K562 (cell line): ENCODE measurements around the gene STX1B. TPM values are rescaled to one million over a fixed set of nuclear protein-coding genes. Genes with fewer than 3 reads are reported as not detected.

Source experiments
- ATAC-seq: fragments of 200-7000 bp; cut with Tn5 transposase; 3 replicates; pipeline ENCODE4 v1.9.1; 2020; ENCODE audit warnings: moderate library complexity
- BruUV-seq: library from RNA; stranded (reverse); fragments of 400-500 nt; replicated peaks from 2 replicates; lab custom pipeline; 2021; lab: Mats Ljungman, UMichigan
- CTCF ChIA-PET: fragments of 300-600 bp; formaldehyde crosslinking; extraction: SDS; loops from one replicate; lab custom pipeline; 2021; ENCODE audit warnings: low intra/inter-chr PET ratio; lab: Yijun Ruan, JAX
- POLR2A ChIA-PET: fragments of 300-600, 350-650 bp; sonication (Branson Sonifier 250); formaldehyde crosslinking; extraction: SDS; loops from one replicate; lab custom pipeline; 2021; ENCODE audit warnings: antibody characterized with exemption, inconsistent platforms; lab: Yijun Ruan, JAX
- DNase-seq, 4 experiments: peaks; one replicate each; pipeline versions ENCODE4 v3.0.0 to v3.0.0-alpha.2; 2011 to 2018; ENCODE audit warnings: low spot score in 3 of 4, mixed read lengths in 3 of 4; ENCODE audit errors: extremely low read depth in 1 of 4
- FAIRE-seq: peaks from 2 replicates; lab custom pipeline; 2011; peaks lifted over from hg19 to GRCh38; lab: Jason Lieb, UNC
- H2AFZ ChIP-seq: 2 replicates; pipeline ENCODE4 v1.6.0; 2011; ENCODE audit warnings: low read depth, low read length, control low read depth, inconsistent platforms
- H3K27ac ChIP-seq: fragments of 200-600 bp; 3 replicates; pipeline ENCODE4 v1.8.0; 2011; ENCODE audit warnings: low read depth, mild to moderate bottlenecking, control low read depth, inconsistent platforms, low read length, moderate library complexity, mixed read lengths; ENCODE audit errors: extremely low read depth
- H3K27me3 ChIP-seq, 2 experiments: fragments of 300-600 bp in 1 of 2; 2 replicates in 1 of 2; 3 replicates in 1 of 2; pipeline versions ENCODE4 v1.6.0 to v1.8.0; 2011; ENCODE audit warnings: inconsistent platforms in 2 of 2, low read length in 2 of 2, mild to moderate bottlenecking in 1 of 2, mixed read lengths in 1 of 2, moderate library complexity in 1 of 2; ENCODE audit not compliant: control insufficient read depth in 2 of 2, insufficient read depth in 2 of 2
- H3K36me3 ChIP-seq: fragments of 300-600 bp; 3 replicates; pipeline ENCODE4 v1.8.0; 2011; ENCODE audit warnings: mild to moderate bottlenecking, low read length, inconsistent platforms; ENCODE audit not compliant: control insufficient read depth, insufficient read depth
- H3K4me1 ChIP-seq, 2 experiments: fragments of 200-600 bp in 1 of 2; replicated peaks in 1 of 2; 2 replicates in 1 of 2; 3 replicates in 1 of 2; pipeline versions ENCODE4 v1.5.1 to v1.8.0; 2011; ENCODE audit warnings: inconsistent platforms in 2 of 2, low read length in 2 of 2, mild to moderate bottlenecking in 1 of 2, mixed read lengths in 1 of 2, moderate library complexity in 1 of 2; ENCODE audit not compliant: control insufficient read depth in 2 of 2, insufficient read depth in 2 of 2
- H3K4me2 ChIP-seq: 2 replicates; pipeline ENCODE4 v1.6.1; 2011; ENCODE audit warnings: low read length, control low read depth, inconsistent platforms, mixed read lengths; ENCODE audit not compliant: insufficient read depth
- H3K4me3 ChIP-seq: fragments of 200-600 bp; sonication (generic), shearing (Covaris generic); 2 replicates; pipeline ENCODE4 v1.5.1; 2016; ENCODE audit warnings: control low read depth, inconsistent platforms
- H3K79me2 ChIP-seq: fragments of 200-600 bp; 3 replicates; pipeline ENCODE4 v1.8.0; 2011; ENCODE audit warnings: low read length, inconsistent platforms; ENCODE audit not compliant: control insufficient read depth, insufficient read depth
- H3K9ac ChIP-seq, 2 experiments: 2 replicates each; pipeline versions ENCODE4 v1.6.0 to v1.6.1; 2011; ENCODE audit warnings: low read depth in 2 of 2, low read length in 2 of 2, control low read depth in 1 of 2, inconsistent platforms in 1 of 2, mild to moderate bottlenecking in 1 of 2, mixed read lengths in 1 of 2; ENCODE audit not compliant: insufficient read depth in 1 of 2
- H3K9me1 ChIP-seq: one replicate; pipeline ENCODE4 v1.6.0; 2011; ENCODE audit warnings: inconsistent platforms, mild to moderate bottlenecking, low read length, moderate library complexity; ENCODE audit not compliant: control insufficient read depth, insufficient read depth
- H3K9me3 ChIP-seq: replicated peaks from 2 replicates; pipeline ENCODE4 v1.5.1; 2011; ENCODE audit warnings: low read depth, low read length, inconsistent platforms; ENCODE audit not compliant: control insufficient read depth, insufficient read depth
- H4K20me1 ChIP-seq: replicated peaks from 2 replicates; pipeline ENCODE4 v1.6.1; 2011; ENCODE audit warnings: low read length, inconsistent platforms, mixed read lengths; ENCODE audit not compliant: control insufficient read depth, insufficient read depth
- CEBPG ChIP-seq, 3 experiments: fragments of 200-800 bp in 1 of 3; sonication (Bioruptor generic) in 1 of 3; sonication (generic) in 1 of 3; formaldehyde crosslinking in 1 of 3; IDR thresholded peaks in 2 of 3; conservative IDR thresholded peaks in 1 of 3; 2 replicates each; pipeline versions ENCODE4 v1.6.1 to v1.8.0; 2016 to 2022; ENCODE audit warnings: missing compliant biosample characterization in 2 of 3, missing genetic modification characterization in 2 of 3, mild to moderate bottlenecking in 1 of 3, missing genetic modification reagents in 1 of 3
- DNMT1 ChIP-seq: fragments of 450-650 bp; IDR thresholded peaks from 2 replicates; pipeline ENCODE4 v1.6.1; 2016; ENCODE audit warnings: antibody characterized with exemption, mild to moderate bottlenecking
- HMG20A ChIP-seq: fragments of 450-650 bp; formaldehyde crosslinking; conservative IDR thresholded peaks from 2 replicates; pipeline ENCODE4 v1.4.0; 2020; ENCODE audit warnings: mild to moderate bottlenecking, mixed read lengths
- JUNB ChIP-seq: fragments of 450-650 bp; formaldehyde crosslinking; conservative IDR thresholded peaks from 2 replicates; pipeline ENCODE4 v1.4.0; 2020; ENCODE audit warnings: mild to moderate bottlenecking
- KDM1A ChIP-seq, 2 experiments: fragments of 450-650 bp; IDR thresholded peaks; 2 replicates each; pipeline ENCODE4 v1.6.1; 2016; ENCODE audit warnings: mild to moderate bottlenecking in 2 of 2
- KHSRP ChIP-seq: fragments of 450-650 bp; IDR thresholded peaks from 2 replicates; pipeline ENCODE4 v1.6.1; 2017
- NR2C1 ChIP-seq, 2 experiments: fragments of 450-650 bp; IDR thresholded peaks; 2 replicates each; pipeline ENCODE4 v1.6.1; 2017; ENCODE audit warnings: mild to moderate bottlenecking in 2 of 2, antibody characterized with exemption in 1 of 2, inconsistent platforms in 1 of 2, missing compliant biosample characterization in 1 of 2, missing genetic modification characterization in 1 of 2
- POLR2AphosphoS5 ChIP-seq: IDR thresholded peaks from 2 replicates; pipeline ENCODE4 v1.6.1; 2011; ENCODE audit warnings: mild to moderate bottlenecking, low read depth, low read length, moderate library complexity; ENCODE audit not compliant: control insufficient read depth, insufficient read depth
- STAT5B ChIP-seq: fragments of 250-450 bp; sonication (Bioruptor Pico); IDR thresholded peaks from 2 replicates; pipeline ENCODE4 v1.8.0; 2021; ENCODE audit warnings: mild to moderate bottlenecking, inconsistent platforms
- ZNF124 ChIP-seq: sonication (generic); formaldehyde crosslinking; IDR thresholded peaks from 2 replicates; pipeline ENCODE4 v1.8.1; 2022; ENCODE audit warnings: missing genetic modification reagents
- ZNF146 ChIP-seq: IDR thresholded peaks from one replicate; pipeline ENCODE4 v1.6.1; 2018; ENCODE audit warnings: missing compliant biosample characterization; ENCODE audit not compliant: unreplicated experiment
- ZNF24 ChIP-seq: fragments of 450-650 bp; IDR thresholded peaks from 2 replicates; pipeline ENCODE4 v1.6.1; 2016
- ZNF586 ChIP-seq: fragments of 450-650 bp; formaldehyde crosslinking; conservative IDR thresholded peaks from 2 replicates; pipeline ENCODE4 v1.4.0; 2020; ENCODE audit warnings: mild to moderate bottlenecking, moderate library complexity
- WGBS: fragments of 100-300 bp; shearing (Covaris generic); methylation state at CpG from one replicate; pipeline ENCODE4 v1.1.6; 2016; ENCODE audit warnings: low coverage, mixed read lengths; ENCODE audit not compliant: insufficient coverage; ENCODE audit errors: missing lambda C conversion rate; 5-methylcytosine and 5-hydroxymethylcytosine counted together
- in situ Hi-C: fragments of 300-500 bp; cut with MboI; formaldehyde crosslinking; loops from 4 replicates; pipeline ENCODE4 v1.15.0; 2018; ENCODE audit warnings: inconsistent platforms, mixed read lengths
- intact Hi-C: fragments of 100-400 bp; cut with micrococcal nuclease; formaldehyde crosslinking; loops from 2 replicates; pipeline ENCODE4 v1.14.2; 2022
- polyA plus RNA-seq, 8 experiments: library from polyadenylated mRNA; depleted of rRNA in 4 of 8; stranded (reverse) in 5 of 8; unstranded in 3 of 8; fragments of >200 nt; fragmentation: Nextera tagmentation in 2 of 8; fragmentation: Illumina TruSeq in 1 of 8; extraction: Ambion mirVana in 2 of 8; extraction: Trizol in 1 of 8; gene quantifications; 2 replicates each; pipeline versions ENCODE4 v1.2.1 to v1.2.3, GENCODE V29; 2011 to 2014; ENCODE audit warnings: inconsistent platforms in 1 of 8, missing spikeins in 1 of 8
- total RNA-seq, 7 experiments: library from RNA; depleted of rRNA in 6 of 7; stranded (reverse); fragments of >200 nt in 6 of 7; fragmentation: Illumina TruSeq in 2 of 7; extraction: Trizol in 2 of 7; gene quantifications; 2 replicates each; pipeline versions ENCODE4 v1.2.1 to v1.2.3, GENCODE V29; 2011 to 2021; ENCODE audit warnings: low replicate concordance in 1 of 7
- TF ChIP-seq, protein P1 (sequence below), 2 experiments: IDR thresholded peaks; 2 replicates each; pipeline ENCODE4 v1.6.1; 2011; ENCODE audit warnings: borderline replicate concordance in 1 of 2, control low read depth in 1 of 2, low read depth in 1 of 2, low read length in 1 of 2, mild to moderate bottlenecking in 1 of 2, mixed read lengths in 1 of 2, moderate library complexity in 1 of 2; ENCODE audit not compliant: insufficient read depth in 1 of 2, insufficient read length in 1 of 2, poor library complexity in 1 of 2, severe bottlenecking in 1 of 2; ENCODE audit errors: extremely low read depth in 1 of 2

STX1B gene
- total and polyA plus RNA-seq, 9 of the 15 experiments (the other 6 are each of a cell fraction or from before 2014, with no cell fraction given) = 0.07 to 2.5 (median 0.86) TPM

DNA sequence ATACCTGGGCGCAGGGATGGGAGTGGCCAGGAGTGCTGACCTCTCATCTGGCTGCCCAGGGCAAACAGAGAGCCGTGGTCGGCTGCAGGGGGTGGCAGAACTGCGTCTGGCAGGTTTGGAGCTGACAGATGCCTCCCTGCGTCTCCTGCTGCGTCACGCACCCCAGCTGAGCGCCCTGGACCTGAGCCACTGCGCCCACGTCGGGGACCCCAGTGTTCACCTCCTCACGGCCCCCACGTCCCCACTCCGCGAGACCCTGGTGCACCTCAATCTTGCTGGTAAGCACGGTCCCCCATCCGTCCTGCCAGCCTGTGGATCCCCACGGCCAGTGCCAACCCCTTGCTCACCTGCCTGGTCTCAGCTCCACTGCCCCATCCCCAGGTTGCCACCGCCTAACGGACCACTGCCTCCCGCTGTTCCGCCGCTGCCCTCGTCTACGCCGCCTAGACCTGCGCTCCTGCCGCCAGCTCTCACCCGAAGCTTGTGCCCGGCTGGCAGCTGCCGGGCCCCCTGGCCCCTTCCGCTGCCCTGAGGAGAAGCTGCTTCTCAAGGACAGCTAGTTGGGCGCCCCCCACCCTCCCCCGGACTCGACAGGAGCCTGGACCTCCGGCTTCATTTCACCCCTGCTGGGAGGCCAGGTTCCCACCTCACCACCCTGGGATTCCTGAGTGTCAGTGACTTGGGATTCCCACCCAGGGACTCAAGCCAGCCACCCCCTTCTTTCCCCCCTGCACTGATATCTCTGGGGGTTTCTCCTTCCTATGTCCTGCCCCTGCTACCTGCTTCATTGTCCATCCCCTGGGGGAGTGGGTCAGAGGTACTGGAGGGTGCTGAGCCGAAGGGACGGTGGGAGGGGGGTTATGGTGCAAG is 63.5 kb downstream of the STX1B start:
- peaks cover 54% of the 10 kb centered on the region; the same call in 2 of the 3 replicates for H3K36me3 ChIP-seq
- no peak overlapping the region for H2AFZ ChIP-seq
- ChIA-PET POLR2A (interaction anchor here (0.6 to 1.2 kb wide), 3 partner anchors 127 to 233 kb away, joined by 3 to 4 read pairs (median 3); partner anchors contain the start of genes FUS, ZNF646 and ZNF668), CTCF (no interaction called here)
- peaks cover 4% of the 10 kb centered on the region for H3K9me1 ChIP-seq
- in situ Hi-C loops (no loop called here), intact Hi-C loops (no loop called here)
- FAIRE-seq (no peak), ATAC-seq (no peak), DNase-seq (no peak)
- peaks cover 22 to 50% of the 10 kb centered on the region in 2 experiments for H3K4me1 ChIP-seq
- H3K9ac ChIP-seq = peak overlapping the region in 1 of 2 experiments; percentile 22; a peak in 1 of 4 replicates
- H3K4me3 ChIP-seq = no peak overlapping the region
- H3K79me2 ChIP-seq = peaks cover 28% of the 10 kb centered on the region
- no peaks in the 10 kb centered on the region for H3K27me3 ChIP-seq
- BruUV-seq = no TSS peak
- H3K27ac ChIP-seq = no peak overlapping the region
- no peak overlapping the region for H3K4me2 ChIP-seq
- no peaks in the 10 kb centered on the region for H4K20me1 ChIP-seq
- no peak for TF ChIP-seq CEBPG (CRISPR knock-in tag; IDR thresholded peaks at IDR 0.05)
- TF ChIP-seq CEBPG (tag; conservative IDR thresholded peaks at IDR 0.05 in 1 of 2, IDR thresholded peaks at IDR 0.05 in 1 of 2) = no peak
- WGBS = 91% methylated on average over 33 of the region's 38 CpGs
- H3K9me3 ChIP-seq = no peaks in the 10 kb centered on the region

DNA sequence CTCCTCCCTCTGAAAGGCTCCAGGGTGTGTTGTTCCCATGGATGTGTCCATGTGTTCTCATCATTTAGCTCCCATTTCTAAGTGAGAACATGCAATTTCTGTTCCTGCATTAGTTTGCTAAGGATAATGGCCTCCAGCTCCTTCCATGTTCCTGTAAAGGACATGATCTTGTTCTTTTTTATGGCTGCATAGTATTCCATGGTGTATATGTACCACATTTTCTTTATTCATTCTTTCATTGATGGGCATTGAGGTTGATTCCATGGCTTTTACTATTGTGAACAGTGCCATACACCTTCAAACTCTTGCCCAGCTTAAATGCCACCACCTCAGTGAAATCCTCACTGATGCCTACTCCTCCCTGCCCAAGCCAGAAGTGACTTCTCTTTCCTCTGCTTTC is 66.1 kb downstream of the STX1B start:
- intact Hi-C loops = no loop called here
- Histone ChIP-seq H3K4me1 (peaks cover 8 to 37% of the 10 kb centered on the region in 2 experiments; a peak in 4 of 5 replicates), H3K79me2 (peaks cover 2% of the 10 kb centered on the region; the same call in 2 of the 3 replicates), H3K9ac (no peak overlapping the region), H3K4me3 (no peak overlapping the region), H3K9me3 (no peaks in the 10 kb centered on the region), H3K4me2 (no peak overlapping the region), H3K36me3 (peaks cover 61% of the 10 kb centered on the region; the same call in 2 of the 3 replicates), H3K27me3 (no peaks in the 10 kb centered on the region), H2AFZ (no peak overlapping the region)
- ChIA-PET POLR2A (interaction anchor here (1.7 kb wide), 1 partner anchor 10 kb away, joined by 4 read pairs; no protein-coding TSS in a partner anchor), CTCF (no interaction called here)
- DNase-seq = no peak
- TF ChIP-seq ZNF146 (CRISPR knock-in tag) = peak; percentile 88
- TF ChIP-seq, protein P1, sequence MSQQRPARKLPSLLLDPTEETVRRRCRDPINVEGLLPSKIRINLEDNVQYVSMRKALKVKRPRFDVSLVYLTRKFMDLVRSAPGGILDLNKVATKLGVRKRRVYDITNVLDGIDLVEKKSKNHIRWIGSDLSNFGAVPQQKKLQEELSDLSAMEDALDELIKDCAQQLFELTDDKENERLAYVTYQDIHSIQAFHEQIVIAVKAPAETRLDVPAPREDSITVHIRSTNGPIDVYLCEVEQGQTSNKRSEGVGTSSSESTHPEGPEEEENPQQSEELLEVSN (IDR thresholded peaks at IDR 0.05; ENCODE audit: borderline replicate concordance in 1 of 2, extremely low read depth in 1 of 2, insufficient read depth in 1 of 2, insufficient read length in 1 of 2, low read depth in 1 of 2, low read length in 1 of 2, poor library complexity in 1 of 2, severe bottlenecking in 1 of 2) = no peak
- TF ChIP-seq KHSRP = no peak
- no peak for TF ChIP-seq ZNF586 (CRISPR knock-in tag)
- TF ChIP-seq ZNF124 = no peak
- 0 out of 4 replicates have a peak, but pooled peaks have one; percentile 14 to 19 for TF ChIP-seq KDM1A (IDR thresholded peaks at IDR 0.05)
- TF ChIP-seq JUNB (CRISPR knock-in tag) = no peak
- no peak for TF ChIP-seq DNMT1
- TF ChIP-seq HMG20A (CRISPR knock-in tag) = no peak
- no peak for TF ChIP-seq STAT5B (CRISPR knock-in tag)
- no peak for TF ChIP-seq POLR2AphosphoS5
- no peak for TF ChIP-seq NR2C1 (IDR thresholded peaks at IDR 0.05)
- no peak for TF ChIP-seq NR2C1 (tag; IDR thresholded peaks at IDR 0.05)
- no peak for TF ChIP-seq ZNF24
- TF ChIP-seq, all 486 proteins: peak for 2
- H3K9me1 ChIP-seq = no peaks in the 10 kb centered on the region
- no peaks in the 10 kb centered on the region for H4K20me1 ChIP-seq
- FAIRE-seq (no peak), ATAC-seq (no peak)
- no TSS peak for BruUV-seq
- H3K27ac ChIP-seq = no peak overlapping the region
- in situ Hi-C loops = no loop called here
